ENCODE data around the gene NUCB2. TPM values are rescaled to one million over a fixed set of nuclear protein-coding genes. Genes with fewer than 3 reads are reported as not detected.

The NUCB2 gene
- total and polyA plus RNA-seq, 2 of the 8 experiments (the other 6 are each of a cell fraction or from before 2014, with no cell fraction given) = 9.0 to 34.2 TPM

DNA sequence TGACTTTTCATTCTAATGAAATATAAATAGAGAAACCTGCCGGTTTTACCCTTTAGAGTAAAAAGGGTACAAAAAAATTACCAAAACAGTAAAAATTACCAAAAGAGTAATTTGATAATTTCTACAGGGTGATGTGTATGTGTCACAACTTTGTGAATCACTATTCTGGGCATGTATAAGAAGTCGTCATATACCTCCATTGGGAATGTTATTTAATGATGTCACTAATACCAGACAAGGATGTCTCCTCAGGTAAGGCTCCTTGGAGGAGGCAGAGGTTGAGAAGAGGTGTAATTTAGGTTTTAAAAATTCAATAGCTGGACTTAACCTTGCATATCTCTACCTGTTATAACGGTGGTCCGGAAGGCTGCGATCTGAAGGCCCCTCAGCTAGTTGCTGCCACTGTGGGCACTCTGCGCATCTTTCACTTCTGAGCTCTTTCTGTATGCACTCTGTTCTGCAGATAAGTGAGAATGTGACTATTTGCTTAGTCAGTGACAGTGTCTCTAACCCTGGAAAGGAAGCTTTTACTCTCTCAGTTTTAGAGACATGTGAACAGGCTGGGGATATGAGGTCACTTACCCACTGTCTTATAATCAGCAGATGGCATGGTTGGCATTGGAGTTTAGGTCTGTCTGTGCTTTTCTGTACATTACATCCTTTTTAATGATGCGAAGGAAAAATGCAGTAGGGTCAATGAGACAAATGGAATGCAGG is 74.1 kb downstream of the NUCB2 start:
- H3K27me3 ChIP-seq (replicated peaks in 1 of 4; ENCODE audit: control insufficient read depth in 3 of 4, extremely low read depth in 1 of 4, insufficient read depth in 3 of 4, low read length in 3 of 4) = peaks cover 29 to 54% (median 44%) of the 10 kb centered on the region in 4 experiments
- no peak overlapping the region for H2BK120ac ChIP-seq (replicated peaks; ENCODE audit: low read depth, low read length)
- H2BK5ac ChIP-seq (ENCODE audit: low read depth, low read length) = no peak overlapping the region
- H3K14ac ChIP-seq (ENCODE audit: insufficient read length) = no peak overlapping the region
- H4K91ac ChIP-seq (replicated peaks; ENCODE audit: insufficient read length, low read length) = no peak overlapping the region
- peaks cover 0 to 2% of the 10 kb centered on the region in 2 experiments for H4K20me1 ChIP-seq (replicated peaks in 1 of 2; ENCODE audit: control insufficient read depth in 1 of 2, insufficient read depth in 2 of 2, low read length in 2 of 2)
- no peak overlapping the region for H3K4me3 ChIP-seq (ENCODE audit: extremely low read depth in 1 of 4, insufficient read depth in 2 of 4, low read depth in 3 of 4, low read length in 4 of 4)
- H2BK20ac ChIP-seq (ENCODE audit: low read length) = no peak overlapping the region
- H3K4me2 ChIP-seq (ENCODE audit: insufficient read depth in 1 of 2, low read depth in 2 of 2, low read length in 2 of 2) = peak overlapping the region in 1 of 2 experiments; percentile 93; a peak in 1 of 4 replicates
- H3K18ac ChIP-seq (ENCODE audit: extremely low read depth, low read length) = no peak overlapping the region
- no peaks in the 10 kb centered on the region for H3K9me3 ChIP-seq (ENCODE audit: insufficient read depth in 2 of 2, low read depth in 1 of 2, low read length in 1 of 2)
- no peak overlapping the region for H3K27ac ChIP-seq (ENCODE audit: low read depth, low read length)
- H2BK15ac ChIP-seq (ENCODE audit: low read length) = no peak overlapping the region
- H3K23me2 ChIP-seq (ENCODE audit: low read depth, low read length) = peaks cover 15% of the 10 kb centered on the region; the same call in 1 of the 2 replicates
- 93% methylated on average over 7 of the region's 7 CpGs; no CpG with 5 or more reads in 1 of the 2 experiments for WGBS, 2 experiments (ENCODE audit: extremely low coverage in 1 of 2, insufficient coverage in 1 of 2, insufficient read length in 1 of 2, insufficient replicate concordance in 2 of 2, low coverage in 1 of 2, low lambda C conversion rate in 2 of 2, missing lambda C conversion rate in 1 of 2)
- H2BK12ac ChIP-seq (ENCODE audit: low read depth, low read length) = no peak overlapping the region
- ChIA-PET CTCF (ENCODE audit: partially characterized antibody) (interaction anchor here (0.6 to 2.6 kb wide), 6 partner anchors 15 to 193 kb away, joined by 3 to 12 read pairs (median 3); no protein-coding TSS in a partner anchor), POLR2A (ENCODE audit: partially characterized antibody) (no interaction called here)
- no peak overlapping the region for H4K8ac ChIP-seq (ENCODE audit: extremely low read depth, insufficient read depth, low read length)
- no peaks in the 10 kb centered on the region for H3K79me1 ChIP-seq (ENCODE audit: low read depth, low read length)
- peaks cover 0 to 8% (median 4%) of the 10 kb centered on the region in 4 experiments; a peak in 5 of 7 replicates for H3K4me1 ChIP-seq (replicated peaks in 1 of 4; ENCODE audit: control insufficient read depth in 3 of 4, insufficient read depth in 4 of 4, low read length in 3 of 4)
- no peak overlapping the region for H3K9ac ChIP-seq (replicated peaks in 1 of 4; ENCODE audit: extremely low read depth in 1 of 4, low read depth in 3 of 4, low read length in 3 of 4)
- no peaks in the 10 kb centered on the region for H3K36me3 ChIP-seq (ENCODE audit: control insufficient read depth in 2 of 4, insufficient read depth in 4 of 4, low read length in 3 of 4)
- DNase-seq (ENCODE audit: low read depth in 1 of 2, low spot score in 2 of 2) = no peak
- H3K56ac ChIP-seq (replicated peaks; ENCODE audit: insufficient read length, low read depth, low read length) = no peak overlapping the region
- H2AFZ ChIP-seq (ENCODE audit: low read length) = no peak overlapping the region
- no peak for FAIRE-seq
- H3K79me2 ChIP-seq (ENCODE audit: control insufficient read depth in 1 of 2, insufficient read depth in 2 of 2, low read length in 2 of 2) = no peaks in the 10 kb centered on the region
- no peak overlapping the region for H3K23ac ChIP-seq (ENCODE audit: insufficient read length)
- H3K4ac ChIP-seq (replicated peaks; ENCODE audit: insufficient read length, low read depth, low read length) = no peak overlapping the region
- no peak overlapping the region for H2AK5ac ChIP-seq (ENCODE audit: low read depth, low read length)
- no peak overlapping the region for H4K5ac ChIP-seq (ENCODE audit: insufficient read length, low read depth, low read length)
- TF ChIP-seq POU5F1 (IDR thresholded peaks at IDR 0.05; ENCODE audit: low read depth, low read length) (no peak), TAF7 (optimal IDR thresholded peaks at IDR 0.05; ENCODE audit: borderline replicate concordance, low read depth, low read length) (no peak), USF2 (IDR thresholded peaks at IDR 0.05; ENCODE audit: low read length) (no peak), BRCA1 (IDR thresholded peaks at IDR 0.05; ENCODE audit: low read depth, low read length) (no peak), TBP (IDR thresholded peaks at IDR 0.05; ENCODE audit: low read depth, low read length) (no peak), RNF2 (IDR thresholded peaks at IDR 0.05; ENCODE audit: borderline replicate concordance, low read depth, low read length, missing control alignments, poor library complexity, severe bottlenecking) (no peak), SP4 (IDR thresholded peaks at IDR 0.05; ENCODE audit: low read length) (no peak), PHF8 (conservative IDR thresholded peaks at IDR 0.05; ENCODE audit: low read depth, low read length) (no peak), KDM4A (IDR thresholded peaks at IDR 0.05; ENCODE audit: low read depth, low read length, severe bottlenecking) (no peak), CBX5 (IDR thresholded peaks at IDR 0.05; ENCODE audit: low read depth, low read length) (no peak), YY1 (IDR thresholded peaks at IDR 0.05; ENCODE audit: low read depth, low read length) (no peak), MAFK (IDR thresholded peaks at IDR 0.05; ENCODE audit: low read depth, low read length) (no peak)

Measured in H1 (cell line).